Measurements from ENCODE around the gene CPEB4.

CPEB4 gene

GRCh38 chr5:173858670-173859407 is 29.3 kb upstream of the CPEB4 start:
- no peak for DNase-seq (ENCODE audit: low read depth in 2 of 2)

DNA sequence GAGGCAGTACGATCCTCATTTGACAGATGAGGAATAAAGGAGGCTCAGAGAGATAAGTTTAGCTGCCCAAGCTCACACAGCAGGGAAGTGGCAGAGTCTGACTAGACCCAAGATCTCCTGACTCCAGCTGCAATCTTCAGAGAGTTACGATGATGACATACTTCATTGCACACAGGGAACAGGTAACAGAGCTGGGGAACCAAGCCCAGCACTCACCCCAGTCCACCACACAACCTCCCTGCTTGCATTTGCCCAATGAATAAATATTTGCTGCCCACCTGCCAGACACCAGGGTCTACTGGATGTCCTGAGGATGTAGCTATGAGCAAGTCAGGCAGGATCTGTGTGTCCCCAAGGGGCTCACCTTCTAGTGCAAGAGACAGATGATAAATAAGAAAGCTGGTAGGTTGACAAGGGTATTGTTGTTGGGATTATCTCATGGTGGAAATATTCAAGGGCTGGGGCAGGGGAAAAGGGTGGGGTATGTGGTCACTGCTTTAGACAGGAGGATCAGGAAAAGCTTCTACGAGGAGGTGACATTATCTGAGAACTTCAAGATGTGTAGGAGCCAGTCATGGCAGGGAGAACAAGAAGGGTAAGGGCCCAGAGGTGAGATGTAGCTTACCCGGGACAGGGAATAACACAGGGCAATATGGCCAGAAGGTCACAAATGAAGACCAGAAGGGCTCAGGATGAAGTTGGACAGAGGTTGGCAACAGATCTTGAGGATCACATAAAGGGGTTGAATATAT is 28.6 kb upstream of the CPEB4 start:
- no peak for DNase-seq (ENCODE audit: low read depth in 2 of 2)

GRCh38 chr5:173862047-173862477 is 26.1 kb upstream of the CPEB4 start:
- no peak for DNase-seq (ENCODE audit: low read depth in 2 of 2)

GRCh38 chr5:173863359-173863758 is 24.8 kb upstream of the CPEB4 start:
- DNase-seq (ENCODE audit: low read depth in 2 of 2): no peak

- DNase-seq (ENCODE audit: low read depth in 2 of 2): no peak
Observed at GRCh38 chr5:173864126-173865050, 23.8 kb upstream of the CPEB4 start.

GRCh38 chr5:173866243-173866857 is 21.8 kb upstream of the CPEB4 start:
- no peak for DNase-seq (ENCODE audit: low read depth in 2 of 2)

- no peak for DNase-seq (ENCODE audit: low read depth in 2 of 2)
Observed at GRCh38 chr5:173866858-173867679, 21.1 kb upstream of the CPEB4 start.

DNA sequence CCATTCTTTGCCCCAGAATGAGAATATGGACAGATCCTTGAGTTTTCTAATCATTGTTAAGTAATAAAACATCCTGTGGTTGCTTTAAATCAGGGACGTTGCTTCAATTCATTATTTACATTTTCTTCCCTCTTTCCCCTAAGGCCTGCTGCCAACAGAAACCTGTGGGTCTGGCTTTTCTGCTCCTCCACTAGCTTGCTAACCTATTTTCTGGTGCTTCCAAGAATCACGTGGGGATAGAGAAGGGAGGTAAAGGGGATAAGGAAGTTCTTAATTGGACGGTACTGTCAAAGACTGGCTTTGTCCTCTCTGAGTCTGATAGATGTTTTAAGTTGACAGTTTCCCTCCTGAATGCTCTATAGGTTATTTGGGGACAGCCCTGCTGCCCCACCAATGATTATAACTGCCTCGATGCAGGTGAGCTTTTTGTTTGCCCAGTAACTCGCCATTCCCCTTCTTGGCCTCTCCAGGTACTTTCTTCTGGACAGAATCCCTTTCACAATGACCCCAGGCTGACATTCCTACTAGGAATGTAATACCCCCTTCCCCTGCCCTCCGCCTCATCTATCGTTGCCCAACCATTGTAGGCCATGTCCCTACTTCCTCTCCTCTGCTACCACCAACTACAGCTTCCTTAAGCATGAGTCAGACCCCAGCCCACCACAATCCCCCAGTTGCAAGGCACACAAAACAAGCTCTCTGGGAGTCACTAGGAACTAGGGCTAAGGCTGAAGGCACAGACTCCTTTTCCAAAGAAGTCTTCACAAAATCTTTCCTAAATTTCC is 19.9 kb upstream of the CPEB4 start:
- DNase-seq (ENCODE audit: low read depth in 2 of 2): no peak

DNA sequence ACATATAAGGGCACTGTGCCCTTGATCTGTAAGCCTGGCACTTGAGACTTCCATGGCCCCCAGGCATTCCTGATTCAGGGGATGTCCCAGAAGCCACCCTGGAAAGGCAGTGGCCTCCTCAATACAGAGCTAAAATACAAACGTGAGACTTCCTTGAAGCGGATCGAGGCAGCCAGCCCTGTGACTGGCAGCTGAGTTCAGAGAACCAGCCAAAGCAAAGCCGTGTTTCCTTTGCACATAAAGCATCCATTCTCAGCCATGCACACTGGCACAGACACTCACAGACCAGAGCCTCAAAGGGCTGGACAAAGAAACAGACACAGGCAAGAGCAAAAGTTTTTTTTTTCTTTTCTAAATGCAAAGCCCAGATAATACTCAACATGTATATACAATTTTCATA is 18.8 kb upstream of the CPEB4 start:
- DNase-seq (ENCODE audit: low read depth in 2 of 2): no peak

DNA sequence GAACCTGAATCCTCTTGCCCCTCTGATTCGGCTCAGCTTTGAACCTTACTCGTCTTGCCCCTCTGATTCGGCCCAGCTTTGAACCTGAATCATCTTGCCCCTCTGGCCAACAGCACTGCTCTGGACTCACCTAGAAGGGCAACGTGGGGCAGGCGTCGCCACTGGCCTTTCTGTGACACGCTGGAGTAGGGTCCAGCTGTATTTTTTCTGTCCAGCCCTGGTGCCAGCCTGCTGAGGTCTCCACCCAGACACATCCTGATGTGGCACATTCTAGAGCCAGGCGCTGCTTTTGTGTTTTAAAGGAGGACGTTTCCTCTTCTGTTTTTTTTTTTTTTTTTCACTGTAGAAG is 15.2 kb upstream of the CPEB4 start:
- no peak for DNase-seq (ENCODE audit: low read depth in 2 of 2)

- no peak for DNase-seq (ENCODE audit: low read depth in 2 of 2)
Observed at GRCh38 chr5:173873306-173873922, 14.7 kb upstream of the CPEB4 start.

DNA sequence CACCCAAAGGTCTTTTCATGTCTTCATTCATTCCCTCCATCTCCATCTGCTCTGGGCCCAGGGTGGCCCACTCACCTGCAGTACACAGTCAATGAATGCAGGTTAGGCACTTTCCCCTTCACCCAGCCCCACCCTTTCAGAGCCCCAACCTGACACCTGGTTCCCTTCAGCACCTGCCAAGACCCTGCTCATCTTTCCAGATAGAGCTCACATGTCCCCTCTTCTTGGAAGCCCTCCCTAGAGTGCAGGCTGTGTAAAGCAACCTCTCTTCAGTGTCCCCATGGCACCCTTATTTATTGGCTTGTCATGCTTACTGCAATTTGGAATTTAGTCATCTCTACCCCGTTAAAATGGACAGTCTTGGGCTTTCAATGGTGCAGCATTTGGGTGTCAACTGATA is 13.0 kb upstream of the CPEB4 start:
- no peak for DNase-seq (ENCODE audit: low read depth in 2 of 2)

- DNase-seq (ENCODE audit: low read depth in 2 of 2): no peak
Observed at GRCh38 chr5:173878224-173878967, 9.8 kb upstream of the CPEB4 start.

GRCh38 chr5:173880306-173880985 is 7.7 kb upstream of the CPEB4 start:
- DNase-seq (ENCODE audit: low read depth in 2 of 2): no peak

DNA sequence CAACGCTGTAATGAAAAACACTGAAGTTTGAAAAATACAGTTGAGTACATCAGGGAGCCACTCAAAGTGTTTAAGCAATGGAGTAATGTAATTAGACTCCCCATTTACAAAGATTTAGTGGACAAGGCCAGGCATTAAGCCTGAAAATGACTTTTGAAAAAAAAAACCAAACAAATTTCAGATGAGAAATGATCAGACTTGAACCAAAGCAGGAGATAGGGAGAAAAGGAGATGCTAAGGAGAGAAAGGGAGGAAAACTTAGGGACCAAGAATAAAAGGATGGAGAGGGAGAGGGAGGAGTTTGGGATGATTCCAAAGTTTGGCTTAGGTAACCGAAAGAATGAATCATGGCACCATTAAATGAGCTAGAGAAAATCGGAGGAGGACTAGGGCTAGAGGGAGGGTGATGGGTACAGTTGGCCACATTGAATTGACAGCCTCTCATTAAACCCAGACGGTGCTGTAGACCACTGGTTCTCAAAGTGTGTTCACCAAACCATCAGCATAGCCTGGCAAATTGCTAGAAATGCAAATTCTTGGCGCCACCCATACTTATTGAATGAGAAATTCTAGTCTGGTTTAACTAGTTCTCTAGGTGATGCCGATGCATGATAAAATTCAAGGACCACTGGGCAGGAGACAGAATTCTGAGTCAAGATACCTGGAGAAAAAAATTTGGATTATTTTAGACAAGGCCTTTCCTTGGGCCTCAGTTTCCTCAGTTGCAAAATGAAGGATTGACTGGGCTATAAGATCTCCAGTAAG is 6.2 kb upstream of the CPEB4 start:
- DNase-seq (ENCODE audit: low read depth in 2 of 2): no peak

DNA sequence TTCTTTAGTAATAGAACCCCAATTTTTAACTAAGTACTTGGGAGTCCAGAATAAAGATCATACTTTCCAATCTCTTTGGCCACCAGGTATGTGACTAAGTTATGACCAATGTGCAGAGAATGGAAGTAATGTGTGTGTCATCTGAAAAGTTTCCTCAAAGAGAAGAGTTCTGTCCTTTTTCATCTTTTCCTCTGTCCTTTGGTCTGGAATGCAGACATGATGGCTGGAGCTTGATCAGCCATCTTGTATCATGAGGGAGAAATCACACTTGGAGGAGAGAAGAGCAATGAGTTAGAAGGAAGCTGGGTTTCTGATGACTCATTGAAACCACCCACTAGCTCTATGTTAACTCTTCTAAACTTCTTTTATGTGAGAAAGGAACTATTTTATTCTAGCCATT is 5.5 kb upstream of the CPEB4 start:
- DNase-seq (ENCODE audit: low read depth in 2 of 2): no peak

DNA sequence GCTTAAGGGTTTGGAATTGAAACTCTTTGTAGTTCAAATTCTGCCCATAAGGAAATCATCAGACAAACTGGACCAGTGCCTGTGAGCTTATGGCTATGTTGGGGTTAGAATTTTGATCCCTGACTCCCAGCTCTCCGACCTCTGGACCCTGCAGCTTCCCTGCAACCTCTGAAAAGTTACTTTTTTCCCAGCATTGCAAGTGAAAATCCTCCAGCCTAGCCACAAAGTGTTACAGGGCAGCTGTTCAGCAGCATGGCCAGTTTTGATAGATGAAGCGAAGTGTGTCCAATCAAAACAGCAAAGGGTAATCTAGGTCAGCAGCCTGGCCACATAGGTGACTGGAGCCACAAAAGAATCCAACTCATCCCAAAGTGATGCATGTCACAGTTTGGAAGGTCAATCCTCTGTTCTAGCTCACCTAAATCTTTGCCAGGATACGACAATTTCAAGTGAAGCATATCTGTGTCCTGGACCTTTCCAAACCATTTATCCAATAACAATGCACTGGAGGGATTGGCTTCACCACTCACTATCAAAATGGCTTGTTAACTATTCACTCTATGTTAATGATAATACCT is 4.7 kb upstream of the CPEB4 start:
- DNase-seq (ENCODE audit: low read depth in 2 of 2): no peak

Data from stimulated activated CD8-positive, alpha-beta memory T cell treated with anti-CD3 and anti-CD28 coated beads, Interleukin-2, amount 100 ng/mL, for 1 hour (primary cell).